Panc1 (cell line): Measurements from ENCODE around the gene BACH2. TPM values are rescaled to one million over a fixed set of nuclear protein-coding genes. Genes with fewer than 3 reads are reported as not detected.

Experiments used
- ATAC-seq: fragments of 200-7000 bp; cut with Tn5 transposase; 2 replicates; pipeline ENCODE4 v1.9.1; 2020; ENCODE audit warnings: mild to moderate bottlenecking, moderate library complexity
- BruUV-seq: library from RNA; stranded (reverse); fragments of 400-500 nt; replicated peaks from 2 replicates; lab custom pipeline; 2021; lab: Mats Ljungman, UMichigan
- CTCF ChIA-PET: fragments of 300-600 bp; sonication (Branson Sonifier 250); formaldehyde crosslinking; loops from one replicate; lab custom pipeline; 2022; ENCODE audit warnings: antibody characterized with exemption; lab: Charles Lee
- POLR2A ChIA-PET: fragments of 300-600 bp; sonication (Branson Sonifier 250); formaldehyde crosslinking; loops from one replicate; lab custom pipeline; 2022; ENCODE audit warnings: antibody characterized with exemption; lab: Charles Lee
- DNase-seq: peaks from one replicate; pipeline ENCODE4 v3.0.0-alpha.2; 2010; ENCODE audit warnings: low read depth, low spot score
- H3K27ac ChIP-seq: 2 replicates; pipeline ENCODE4 v1.5.1; 2011; ENCODE audit warnings: mild to moderate bottlenecking, low read length, inconsistent platforms
- H3K27me3 ChIP-seq: fragments of 200-500 bp; sonication (Bioruptor generic); 2 replicates; pipeline ENCODE4 v1.6.0; 2014; ENCODE audit warnings: low read length, inconsistent platforms; ENCODE audit not compliant: control insufficient read depth, insufficient read depth
- H3K36me3 ChIP-seq: fragments of 200-500 bp; sonication (Bioruptor generic); 2 replicates; pipeline ENCODE4 v1.5.1; 2014; ENCODE audit warnings: inconsistent platforms, mild to moderate bottlenecking, low read length, moderate library complexity; ENCODE audit not compliant: control insufficient read depth, insufficient read depth
- H3K4me1 ChIP-seq: 2 replicates; pipeline ENCODE4 v1.5.1; 2011; ENCODE audit warnings: inconsistent platforms, mild to moderate bottlenecking, low read length, moderate library complexity; ENCODE audit not compliant: control insufficient read depth, insufficient read depth
- H3K4me3 ChIP-seq, 2 experiments: 2 replicates each; pipeline ENCODE4 v1.5.1; 2011 to 2012; ENCODE audit warnings: low read depth in 2 of 2, low read length in 2 of 2, mild to moderate bottlenecking in 2 of 2, inconsistent platforms in 1 of 2, moderate library complexity in 1 of 2
- H3K9me3 ChIP-seq: fragments of 200-500 bp; sonication (Bioruptor generic); 2 replicates; pipeline ENCODE4 v1.5.1; 2014; ENCODE audit warnings: low read depth, mild to moderate bottlenecking, inconsistent platforms, low read length, moderate library complexity; ENCODE audit not compliant: control insufficient read depth, insufficient read depth
- CTCF ChIP-seq: fragments of 450-650 bp; IDR thresholded peaks from 2 replicates; pipeline ENCODE4 v1.5.1; 2017; ENCODE audit warnings: mild to moderate bottlenecking
- POLR2AphosphoS5 ChIP-seq: IDR thresholded peaks from 2 replicates; pipeline ENCODE4 v1.6.1; 2012; ENCODE audit warnings: mild to moderate bottlenecking, low read depth, low read length, moderate library complexity
- REST ChIP-seq, 2 experiments: IDR thresholded peaks; 2 replicates each; pipeline ENCODE4 v1.6.1; 2011 to 2012; ENCODE audit warnings: low read depth in 2 of 2, control low read depth in 1 of 2, low read length in 1 of 2, mild to moderate bottlenecking in 1 of 2, moderate library complexity in 1 of 2; ENCODE audit not compliant: insufficient read depth in 1 of 2
- SIN3A ChIP-seq: IDR thresholded peaks from 2 replicates; pipeline ENCODE4 v1.6.1; 2012; ENCODE audit warnings: low read depth, mild to moderate bottlenecking, low read length, moderate library complexity, borderline replicate concordance; ENCODE audit not compliant: insufficient read depth
- TCF7L2 ChIP-seq: IDR thresholded peaks from 2 replicates; pipeline ENCODE4 v1.6.1; 2011; ENCODE audit warnings: mild to moderate bottlenecking, low read depth, low read length, inconsistent platforms
- in situ Hi-C: cut with HindIII; loops from 2 replicates; pipeline ENCODE4 v1.10.0; 2016; ENCODE audit warnings: low sequenced_read_pairs, low pct_unique_long_range_greater_than_20kb
- intact Hi-C: fragments of 100-400 bp; cut with micrococcal nuclease; formaldehyde crosslinking; loops from one replicate; pipeline ENCODE4 v1.10.0; 2022; ENCODE audit not compliant: unreplicated experiment
- total RNA-seq: library from RNA; stranded (reverse); gene quantifications from one replicate; pipeline ENCODE4 v1.2.1, GENCODE V29; 2021; ENCODE audit not compliant: unreplicated experiment

BACH2 gene
- total RNA-seq, 1 experiment from 2014 or later, result 1.6 TPM

DNA sequence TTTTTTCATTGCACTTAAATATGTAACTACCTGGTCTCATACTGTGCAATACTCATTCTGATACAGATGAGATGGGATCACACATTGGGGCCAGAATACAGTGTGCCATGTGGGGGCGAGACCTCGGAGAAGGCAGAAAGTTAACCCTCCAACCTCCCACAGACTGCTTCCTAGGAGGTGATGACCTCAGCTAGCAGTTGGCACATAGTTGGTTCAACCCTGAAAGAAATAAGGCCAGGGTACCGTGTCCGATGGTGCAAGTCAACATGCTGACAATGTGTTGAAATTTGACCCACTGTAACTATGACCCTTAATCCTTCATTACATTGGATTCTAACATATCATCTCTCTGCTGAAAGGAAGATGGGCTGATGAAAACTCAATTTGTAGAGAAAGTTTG, 340.5 kb downstream of the BACH2 start:
- CTCF ChIA-PET, result no interaction called here
- Histone ChIP-seq H3K36me3 (no peaks in the 10 kb centered on the region), H3K4me1 (peaks cover 15% of the 10 kb centered on the region), H3K27me3 (no peaks in the 10 kb centered on the region), H3K27ac (no peak overlapping the region), H3K4me3 (no peak overlapping the region), H3K9me3 (no peaks in the 10 kb centered on the region)
- no peak for DNase-seq
- POLR2A ChIA-PET, result no interaction called here
- in situ Hi-C loops (no loop called here), intact Hi-C loops (no loop called here)
- TF ChIP-seq POLR2AphosphoS5, result no peak
- BruUV-seq, result no TSS peak
- ATAC-seq, result no peak

DNA sequence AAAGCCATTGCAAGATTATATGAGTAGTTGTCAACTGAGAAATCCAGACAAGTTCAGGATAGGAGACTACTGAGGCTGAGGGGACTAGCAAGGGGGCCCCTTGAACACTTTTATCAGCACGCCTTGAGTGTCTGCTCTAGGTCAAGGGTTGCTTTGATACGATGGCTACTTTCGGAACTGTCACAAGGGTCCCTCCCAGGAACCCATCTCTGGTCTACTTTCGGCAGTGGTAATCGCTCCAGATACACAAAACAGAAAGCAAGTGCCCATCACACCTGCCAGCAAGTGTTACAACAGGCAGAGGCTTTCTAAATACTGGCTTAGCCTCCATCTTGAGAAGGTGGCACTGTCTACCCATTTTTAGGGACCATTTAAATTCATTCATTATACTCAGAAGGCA, 341.3 kb downstream of the BACH2 start:
- ChIA-PET POLR2A (no interaction called here), CTCF (no interaction called here)
- Histone ChIP-seq H3K4me3 (no peak overlapping the region), H3K9me3 (no peaks in the 10 kb centered on the region), H3K4me1 (peaks cover 21% of the 10 kb centered on the region), H3K27ac (no peak overlapping the region; the same call in 1 of the 2 replicates), H3K27me3 (no peaks in the 10 kb centered on the region), H3K36me3 (no peaks in the 10 kb centered on the region)
- TF ChIP-seq TCF7L2 (no peak), SIN3A (no peak), REST (IDR thresholded peaks at IDR 0.05; ENCODE audit: insufficient read depth in 1 of 2, low read depth in 2 of 2, low read length in 1 of 2) (no peak), POLR2AphosphoS5 (no peak), CTCF (no peak)
- no peak for DNase-seq
- no peak for ATAC-seq
- intact Hi-C loops, result no loop called here
- in situ Hi-C loops, result no loop called here
- BruUV-seq, result no TSS peak

DNA sequence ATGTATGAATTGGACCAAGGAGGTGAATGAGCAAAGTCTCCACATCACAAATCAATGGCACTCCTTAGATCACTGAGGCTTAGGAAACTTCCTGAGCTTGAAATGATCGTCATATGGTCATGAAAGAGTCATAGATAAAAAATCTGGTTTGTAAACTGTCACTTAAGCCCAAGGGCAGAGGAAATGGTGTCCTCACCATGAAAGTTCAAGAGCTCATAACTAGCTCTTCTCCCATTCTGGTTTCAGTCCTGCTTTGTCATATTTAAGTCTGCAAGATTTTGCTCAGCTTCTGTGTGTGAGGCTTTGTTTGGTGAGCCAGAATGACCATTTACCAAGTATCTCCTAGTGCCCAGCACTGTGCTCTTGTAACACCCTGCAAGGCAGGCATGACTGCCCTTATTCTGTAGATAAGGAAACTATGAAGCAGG, 341.9 kb downstream of the BACH2 start:
- CTCF ChIA-PET, result no interaction called here
- in situ Hi-C loops, result no loop called here
- BruUV-seq, result no TSS peak
- no peaks in the 10 kb centered on the region for H3K27me3 ChIP-seq
- no peaks in the 10 kb centered on the region for H3K9me3 ChIP-seq
- H3K27ac ChIP-seq, result peak overlapping the region; percentile 56
- POLR2A ChIA-PET, result no interaction called here
- TF ChIP-seq POLR2AphosphoS5, result no peak
- no peak for TF ChIP-seq REST (IDR thresholded peaks at IDR 0.05; ENCODE audit: insufficient read depth in 1 of 2, low read depth in 2 of 2, low read length in 1 of 2)
- TF ChIP-seq TCF7L2, result no peak
- no peak for TF ChIP-seq SIN3A
- no peak for TF ChIP-seq CTCF
- no peaks in the 10 kb centered on the region for H3K36me3 ChIP-seq
- intact Hi-C loops, result no loop called here
- H3K4me3 ChIP-seq, result no peak overlapping the region
- H3K4me1 ChIP-seq, result peaks cover 21% of the 10 kb centered on the region
- DNase-seq (no peak), ATAC-seq (no peak)
